SK-N-SH (cell line): Measurements from ENCODE around the gene ARHGAP23. TPM values are rescaled to one million over a fixed set of nuclear protein-coding genes. Genes with fewer than 3 reads are reported as not detected.

ENCODE experiments used
- CTCF ChIA-PET: fragments of 300-600, 350-600 bp; formaldehyde crosslinking; extraction: SDS; loops from one replicate; lab custom pipeline; 2021; lab: Yijun Ruan, JAX
- POLR2A ChIA-PET: fragments of 350-600 bp; sonication (Branson Sonifier 250); formaldehyde crosslinking; extraction: SDS; loops from one replicate; lab custom pipeline; 2020; ENCODE audit warnings: antibody characterized with exemption, inconsistent platforms; lab: Yijun Ruan, JAX
- DNase-seq: peaks from one replicate; pipeline ENCODE4 v3.0.0; 2012
- H2AFZ ChIP-seq: fragments of 200-600 bp; sonication (generic); 2 replicates; pipeline ENCODE4 v1.8.1; 2016; ENCODE audit warnings: antibody characterized with exemption, mild to moderate bottlenecking, low read depth
- H3F3A ChIP-seq: fragments of 200-600 bp; sonication (generic); replicated peaks from 2 replicates; pipeline ENCODE3; 2016; ENCODE audit warnings: antibody characterized with exemption, mild to moderate bottlenecking; ENCODE audit not compliant: insufficient read depth
- H3K27ac ChIP-seq, 2 experiments: fragments of 200-500 bp in 1 of 2; fragments of 200-600 bp in 1 of 2; sonication (Bioruptor generic) in 1 of 2; sonication (generic), shearing (Covaris generic) in 1 of 2; 2 replicates each; pipeline versions ENCODE4 v1.5.1 to v1.6.1; 2014 to 2016; ENCODE audit warnings: low read depth in 2 of 2, inconsistent platforms in 1 of 2, low read length in 1 of 2, mild to moderate bottlenecking in 1 of 2, mixed read lengths in 1 of 2
- H3K27me3 ChIP-seq: fragments of 200-600 bp; sonication (generic), shearing (Covaris generic); 2 replicates; pipeline ENCODE4 v1.6.1; 2016; ENCODE audit warnings: mixed run types; ENCODE audit not compliant: insufficient read depth
- H3K36me3 ChIP-seq, 2 experiments: fragments of 200-500 bp in 1 of 2; fragments of 200-600 bp in 1 of 2; sonication (Bioruptor generic) in 1 of 2; sonication (generic) in 1 of 2; replicated peaks in 1 of 2; 2 replicates each; pipeline versions ENCODE3 to v1.5.1; 2014 to 2016; ENCODE audit warnings: low read length in 1 of 2, mild to moderate bottlenecking in 1 of 2; ENCODE audit not compliant: insufficient read depth in 2 of 2, control insufficient read depth in 1 of 2
- H3K4me1 ChIP-seq, 2 experiments: fragments of 200-500 bp in 1 of 2; fragments of 200-600 bp in 1 of 2; sonication (Bioruptor generic) in 1 of 2; sonication (generic), shearing (Covaris generic) in 1 of 2; 2 replicates each; pipeline versions ENCODE4 v1.5.1 to v1.6.1; 2014 to 2016; ENCODE audit warnings: low read depth in 1 of 2, low read length in 1 of 2, mixed run types in 1 of 2; ENCODE audit not compliant: insufficient read depth in 2 of 2, control insufficient read depth in 1 of 2
- H3K4me2 ChIP-seq: fragments of 200-600 bp; sonication (generic), shearing (Covaris generic); 2 replicates; pipeline ENCODE4 v1.6.1; 2017; ENCODE audit warnings: mixed run types
- H3K4me3 ChIP-seq, 2 experiments: fragments of 200-500 bp in 1 of 2; fragments of 200-600 bp in 1 of 2; sonication (Bioruptor generic) in 1 of 2; sonication (generic), shearing (Covaris generic) in 1 of 2; 2 replicates each; pipeline versions ENCODE4 v1.5.1 to v1.8.1; 2014 to 2016; ENCODE audit warnings: low read depth in 2 of 2, inconsistent platforms in 1 of 2, low read length in 1 of 2, mild to moderate bottlenecking in 1 of 2, mixed read lengths in 1 of 2, moderate library complexity in 1 of 2
- H3K79me2 ChIP-seq: fragments of 200-600 bp; sonication (generic); 2 replicates; pipeline ENCODE4 v1.8.1; 2017; ENCODE audit warnings: mild to moderate bottlenecking; ENCODE audit not compliant: insufficient read depth
- H3K9ac ChIP-seq: fragments of 200-600 bp; sonication (generic); 2 replicates; pipeline ENCODE4 v1.6.1; 2017; ENCODE audit warnings: mixed run types
- H3K9me2 ChIP-seq: fragments of 200-600 bp; sonication (generic); 2 replicates; pipeline ENCODE4 v1.6.1; 2017; ENCODE audit warnings: mixed run types
- H3K9me3 ChIP-seq: fragments of 200-600 bp; sonication (generic); 2 replicates; pipeline ENCODE4 v1.6.1; 2017; ENCODE audit warnings: mixed run types, mild to moderate bottlenecking, moderate library complexity
- H4K20me1 ChIP-seq: fragments of 200-600 bp; sonication (generic); 2 replicates; pipeline ENCODE4 v1.6.1; 2017; ENCODE audit warnings: mild to moderate bottlenecking, mixed run types; ENCODE audit not compliant: insufficient read depth
- CTCF ChIP-seq: fragments of 200-600 bp; sonication (generic); IDR thresholded peaks from 2 replicates; pipeline ENCODE4 v1.6.1; 2017; ENCODE audit warnings: antibody characterized with exemption, mild to moderate bottlenecking, moderate library complexity
- EP300 ChIP-seq, 2 experiments: IDR thresholded peaks; 2 replicates each; pipeline versions ENCODE4 v1.4.0 to v1.6.1; 2012; ENCODE audit warnings: borderline replicate concordance in 1 of 2, low read depth in 1 of 2, low read length in 1 of 2
- FOXJ3 ChIP-seq: sonication (generic); formaldehyde crosslinking; IDR thresholded peaks from 2 replicates; pipeline ENCODE4 v1.5.1; 2020; ENCODE audit warnings: mild to moderate bottlenecking, missing genetic modification reagents
- GATA2 ChIP-seq: sonication (generic); formaldehyde crosslinking; IDR thresholded peaks from 2 replicates; pipeline ENCODE4 v1.5.0; 2020; ENCODE audit warnings: mild to moderate bottlenecking, missing genetic modification reagents
- IRF3 ChIP-seq: fragments of 150-350 bp; IDR thresholded peaks from 2 replicates; pipeline ENCODE4 v1.6.1; 2016; ENCODE audit warnings: mild to moderate bottlenecking, low read depth, low read length
- MAX ChIP-seq: IDR thresholded peaks from 2 replicates; pipeline ENCODE4 v1.4.0; 2012; ENCODE audit warnings: low read depth
- NFIC ChIP-seq: IDR thresholded peaks from 2 replicates; pipeline ENCODE4 v1.4.0; 2012; ENCODE audit warnings: borderline replicate concordance
- POLR2AphosphoS5 ChIP-seq: IDR thresholded peaks from 2 replicates; pipeline ENCODE4 v1.6.1; 2012; ENCODE audit warnings: low read depth, low read length
- TEAD4 ChIP-seq: IDR thresholded peaks from 2 replicates; pipeline ENCODE4 v1.4.0; 2012; ENCODE audit warnings: mild to moderate bottlenecking, borderline replicate concordance; ENCODE audit not compliant: insufficient read depth
- whole genome bisulfite sequencing: methylation state at CpG from one replicate; pipeline ENCODE4 v1.1.6; 2017; ENCODE audit warnings: low lambda C conversion rate; 5-methylcytosine and 5-hydroxymethylcytosine counted together
- polyA plus RNA-seq, 3 experiments: library from polyadenylated mRNA; depleted of rRNA; stranded (reverse); fragments of >200 nt; gene quantifications; 2 replicates each; pipeline ENCODE4 v1.2.3, GENCODE V29; 2012
- TF ChIP-seq, protein P1 (sequence below): IDR thresholded peaks from 2 replicates; pipeline ENCODE4 v1.4.0; 2012; ENCODE audit warnings: low read depth, borderline replicate concordance

Gene ARHGAP23
- polyA plus RNA-seq, 1 of the 3 experiments (the other 2 are of a cell fraction) = 19.2 TPM

DNA sequence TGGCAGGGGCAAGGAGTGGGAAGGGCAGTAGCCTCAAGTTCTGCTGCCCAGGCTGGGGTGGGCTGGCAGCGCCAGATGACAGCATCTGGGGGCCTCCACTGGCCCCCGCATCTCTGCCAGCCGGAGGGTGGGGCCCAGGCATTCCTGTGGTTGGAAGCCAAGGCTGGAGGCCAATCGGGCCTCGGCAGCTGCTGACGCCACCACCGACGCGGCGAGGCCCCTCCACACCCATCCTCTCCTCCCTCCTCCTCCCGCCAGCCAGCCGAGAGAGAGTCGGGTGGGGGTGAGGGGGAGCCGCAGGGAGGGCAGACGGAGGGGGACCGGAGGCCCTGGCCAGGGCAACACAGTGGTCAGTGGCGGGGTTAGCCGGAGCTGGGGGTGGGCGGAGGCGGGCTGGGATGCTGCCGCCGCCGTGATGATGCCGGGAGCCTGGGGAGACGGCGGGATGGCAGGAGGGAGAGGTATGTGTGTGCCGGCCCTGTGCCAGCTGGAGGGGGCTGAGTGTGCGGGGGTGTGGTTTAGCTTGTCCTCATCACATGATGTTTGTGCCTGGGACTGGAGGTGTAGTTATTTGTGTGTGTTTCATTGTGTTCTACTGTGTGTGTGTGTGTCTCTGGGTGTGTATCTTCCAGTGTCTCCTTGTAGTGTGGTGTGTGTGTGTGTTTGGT lies 36.6 kb downstream of the ARHGAP23 start (continued):
- TF ChIP-seq, protein P1, sequence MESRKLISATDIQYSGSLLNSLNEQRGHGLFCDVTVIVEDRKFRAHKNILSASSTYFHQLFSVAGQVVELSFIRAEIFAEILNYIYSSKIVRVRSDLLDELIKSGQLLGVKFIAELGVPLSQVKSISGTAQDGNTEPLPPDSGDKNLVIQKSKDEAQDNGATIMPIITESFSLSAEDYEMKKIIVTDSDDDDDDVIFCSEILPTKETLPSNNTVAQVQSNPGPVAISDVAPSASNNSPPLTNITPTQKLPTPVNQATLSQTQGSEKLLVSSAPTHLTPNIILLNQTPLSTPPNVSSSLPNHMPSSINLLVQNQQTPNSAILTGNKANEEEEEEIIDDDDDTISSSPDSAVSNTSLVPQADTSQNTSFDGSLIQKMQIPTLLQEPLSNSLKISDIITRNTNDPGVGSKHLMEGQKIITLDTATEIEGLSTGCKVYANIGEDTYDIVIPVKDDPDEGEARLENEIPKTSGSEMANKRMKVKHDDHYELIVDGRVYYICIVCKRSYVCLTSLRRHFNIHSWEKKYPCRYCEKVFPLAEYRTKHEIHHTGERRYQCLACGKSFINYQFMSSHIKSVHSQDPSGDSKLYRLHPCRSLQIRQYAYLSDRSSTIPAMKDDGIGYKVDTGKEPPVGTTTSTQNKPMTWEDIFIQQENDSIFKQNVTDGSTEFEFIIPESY = no peak
- no peak for TF ChIP-seq CTCF
- no peak for TF ChIP-seq POLR2AphosphoS5
- TF ChIP-seq GATA2 = no peak
- peak; percentile 13 to 29; a peak in 1 of 4 replicates for TF ChIP-seq EP300 (IDR thresholded peaks at IDR 0.05; ENCODE audit: borderline replicate concordance in 1 of 2, low read depth in 1 of 2, low read length in 1 of 2)
- TF ChIP-seq NFIC = peak; percentile 65
- no peak for TF ChIP-seq FOXJ3 (CRISPR knock-in tag)
- TF ChIP-seq MAX = peak; percentile 52
- peak; percentile 47; the same call in 1 of the 2 replicates for TF ChIP-seq TEAD4

DNA sequence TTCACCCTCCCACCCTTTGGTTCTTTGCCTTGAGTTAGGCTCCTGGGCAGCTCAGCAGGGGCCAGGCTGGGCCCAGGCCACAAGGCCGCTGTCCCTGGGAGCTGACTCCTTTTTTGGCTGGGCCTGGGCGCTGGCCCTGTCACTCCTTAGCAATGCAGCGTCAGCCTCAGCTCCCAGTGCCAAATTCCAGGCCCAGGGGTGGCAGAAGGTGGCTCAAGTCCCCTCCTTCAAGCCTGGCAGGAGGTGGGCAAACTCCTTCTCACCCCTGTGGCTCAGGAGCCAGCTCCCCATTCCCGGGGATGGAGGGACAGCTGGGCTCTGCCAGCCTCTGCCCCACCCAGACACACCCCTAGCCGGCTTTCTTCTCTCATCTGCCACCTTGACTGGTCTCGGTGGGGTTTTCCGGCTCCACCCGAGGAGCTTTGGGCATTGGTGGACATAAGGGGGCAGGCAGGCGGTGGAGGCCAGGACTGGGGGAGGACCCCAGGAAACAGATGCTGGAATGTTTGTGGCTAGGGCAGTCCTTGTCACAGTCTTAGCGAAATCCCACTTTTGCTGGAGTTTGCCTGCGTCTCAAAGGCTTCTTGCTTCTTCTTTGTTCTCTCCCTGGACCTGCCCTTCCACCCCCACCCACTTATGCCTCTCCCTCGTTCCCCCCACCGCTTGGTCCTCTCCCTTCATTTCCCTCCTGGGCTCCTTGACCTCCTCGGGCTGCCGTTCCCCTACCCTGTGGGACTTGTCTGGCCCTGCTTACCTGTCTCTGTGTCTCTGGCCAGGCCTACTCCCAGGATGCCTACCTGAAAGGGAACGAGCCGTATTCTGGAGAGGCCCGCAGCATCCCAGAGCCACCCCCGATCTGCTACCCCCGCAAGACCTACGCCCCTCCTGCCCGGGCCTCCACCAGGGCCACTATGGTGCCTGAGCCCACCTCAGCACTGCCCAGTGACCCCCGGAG lies 37.4 kb downstream of the ARHGAP23 start:
- Histone ChIP-seq H3K4me2 (peak overlapping the region; percentile 86), H3K27me3 (no peaks in the 10 kb centered on the region), H4K20me1 (peaks cover 17% of the 10 kb centered on the region), H3K27ac (peak overlapping the region; percentile 84 to 96), H2AFZ (no peak overlapping the region), H3K9me2 (no peaks in the 10 kb centered on the region), H3K9ac (peak overlapping the region; percentile 80), H3K4me1 (peaks cover 9 to 26% of the 10 kb centered on the region in 2 experiments; a peak in 3 of 4 replicates), H3K9me3 (no peaks in the 10 kb centered on the region), H3F3A (peaks cover 7% of the 10 kb centered on the region), H3K4me3 (peak overlapping the region; percentile 38 to 64), H3K36me3 (peaks cover 25 to 46% of the 10 kb centered on the region in 2 experiments), H3K79me2 (peaks cover 58% of the 10 kb centered on the region)
- TF ChIP-seq IRF3 (no peak), MAX (0 out of 2 replicates have a peak, but pooled peaks have one; percentile 3)
- POLR2A ChIA-PET = interaction anchor here (1.3 to 1.7 kb wide), 3 partner anchors 8 to 11 kb away, joined by 3 to 7 read pairs (median 6); no protein-coding TSS in a partner anchor
- 83% methylated on average over 20 of the region's 23 CpGs for whole genome bisulfite sequencing
- DNase-seq = peak; percentile 68
- CTCF ChIA-PET = interaction anchor here (0.9 to 2.7 kb wide), 10 partner anchors 10 to 116 kb away, joined by 3 to 12 read pairs (median 5); no protein-coding TSS in a partner anchor
